Measurements from ENCODE around the gene ARL16.

Gene ARL16

DNA sequence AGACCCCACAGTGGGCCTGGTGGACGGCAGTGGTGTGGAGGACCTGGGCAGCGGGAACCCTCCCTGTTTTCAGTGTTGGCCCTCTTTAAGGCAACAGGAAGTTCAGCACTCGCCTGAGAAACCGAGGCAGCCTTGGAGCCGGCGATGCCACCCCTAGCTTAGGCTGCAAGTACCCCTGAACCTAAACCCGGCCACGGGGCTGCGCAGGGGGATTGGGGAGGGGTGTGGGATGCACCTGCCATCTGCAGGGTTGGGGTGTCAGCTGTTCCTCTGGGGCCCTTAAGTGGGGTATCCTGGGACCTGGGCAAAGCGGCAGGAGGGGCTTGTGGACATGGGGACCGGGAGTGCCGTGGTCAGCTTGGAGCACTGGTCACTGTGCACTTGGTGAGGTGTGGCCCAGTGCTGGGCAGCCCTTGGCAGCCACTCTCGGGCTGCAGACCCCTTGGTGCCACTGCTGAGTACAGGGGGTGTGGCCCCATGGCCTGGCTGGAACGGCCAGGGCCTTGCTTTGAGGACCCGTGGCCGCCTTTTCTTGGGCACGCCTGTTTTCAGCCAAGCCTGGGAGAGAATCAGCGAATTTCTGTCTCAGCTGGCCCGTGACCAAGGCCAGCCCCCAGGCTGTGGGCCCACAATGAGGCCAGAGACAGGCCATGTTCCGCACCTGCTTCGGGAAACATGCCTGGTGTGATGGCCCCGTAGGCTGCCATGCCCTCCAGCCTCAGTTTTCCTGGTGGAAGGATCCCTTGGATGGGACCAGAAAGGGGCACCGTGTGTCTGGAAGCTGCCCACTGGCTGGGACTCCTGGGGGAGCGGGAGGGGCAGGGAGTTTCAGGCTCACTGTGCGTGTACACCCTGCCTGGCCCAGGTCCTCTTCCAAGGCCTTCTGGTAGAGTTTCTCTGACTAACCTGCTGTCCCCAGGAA, 24.4 kb upstream of the ARL16 start:
- H3K27ac ChIP-seq = no peak overlapping the region
- no peak for TF ChIP-seq CTCF (IDR thresholded peaks at IDR 0.05; ENCODE audit: low read depth, low read length, missing control alignments)
- no peaks in the 10 kb centered on the region for H3K27me3 ChIP-seq (replicated peaks)
- H3K4me3 ChIP-seq (ENCODE audit: low read depth, low read length) = no peak overlapping the region
- in situ Hi-C loops (cut with HindIII; ENCODE audit: low pct_ligation_motif_present, low sequenced_read_pairs) = no loop called here
- peaks cover 37% of the 10 kb centered on the region for H3K36me3 ChIP-seq (replicated peaks)
- DNase-seq = no peak

DNA sequence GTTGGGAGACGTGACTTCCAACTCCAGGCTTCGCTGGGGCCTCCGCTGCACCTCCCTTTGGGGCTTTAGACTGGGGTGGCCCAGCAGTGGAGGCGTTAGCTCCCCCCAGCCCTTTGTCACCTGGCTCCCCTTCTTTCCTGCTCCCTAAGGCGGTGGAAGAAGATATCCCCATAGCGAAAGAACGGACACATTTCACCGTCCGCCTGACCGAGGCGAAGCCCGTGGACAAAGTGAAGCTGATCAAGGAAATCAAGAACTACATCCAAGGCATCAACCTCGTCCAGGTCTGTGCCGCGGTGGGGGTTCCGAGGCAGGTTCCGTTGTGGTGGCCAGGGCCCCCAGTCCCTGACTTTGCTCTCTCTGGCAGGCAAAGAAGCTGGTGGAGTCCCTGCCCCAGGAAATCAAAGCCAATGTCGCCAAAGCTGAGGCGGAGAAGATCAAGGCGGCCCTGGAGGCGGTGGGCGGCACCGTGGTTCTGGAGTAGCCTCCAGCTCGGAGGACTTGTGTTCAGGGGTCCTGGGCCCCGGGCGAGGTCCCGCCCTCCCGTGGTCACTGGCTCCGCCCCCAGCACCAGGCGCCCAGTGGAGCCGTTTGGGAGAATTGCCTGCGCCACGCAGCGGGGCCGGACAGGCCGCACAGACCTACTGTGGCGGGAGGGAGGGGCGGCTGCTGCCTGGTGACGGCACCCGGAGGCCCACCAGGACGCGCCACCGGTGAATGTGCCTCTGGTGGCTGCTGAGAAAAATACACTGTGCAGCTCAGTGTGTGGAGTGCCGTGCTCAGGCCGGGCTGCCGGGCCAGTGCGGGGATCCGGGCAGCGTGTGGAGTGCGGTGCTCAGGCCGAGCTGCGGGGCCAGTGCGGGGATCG, 23.4 kb upstream of the ARL16 start:
- no peaks in the 10 kb centered on the region for H3K27me3 ChIP-seq (replicated peaks)
- H3K36me3 ChIP-seq (replicated peaks) = peaks cover 37% of the 10 kb centered on the region
- no peak for DNase-seq
- H3K4me3 ChIP-seq (ENCODE audit: low read depth, low read length) = no peak overlapping the region
- TF ChIP-seq CTCF (IDR thresholded peaks at IDR 0.05; ENCODE audit: low read depth, low read length, missing control alignments) = no peak
- H3K27ac ChIP-seq = no peak overlapping the region
- in situ Hi-C loops (cut with HindIII; ENCODE audit: low pct_ligation_motif_present, low sequenced_read_pairs) = no loop called here

DNA sequence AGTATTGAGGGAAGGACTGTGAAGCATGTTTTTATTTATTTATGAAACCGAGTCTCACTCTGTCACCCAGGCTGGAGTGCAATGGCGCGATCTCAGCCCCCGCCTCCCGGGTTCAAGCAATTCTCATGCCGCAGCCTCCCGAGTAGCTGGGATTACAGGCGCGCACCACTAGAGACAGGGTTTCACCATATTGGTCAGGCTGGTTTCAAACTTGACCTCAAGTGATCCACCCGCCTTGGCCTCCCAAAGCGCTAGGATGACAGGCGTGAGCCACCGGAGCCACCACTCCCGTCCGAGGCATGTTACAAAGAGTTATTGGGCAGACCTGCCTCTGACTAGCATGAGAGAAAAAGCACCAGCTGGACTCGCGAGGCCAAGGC, 22.6 kb upstream of the ARL16 start:
- Histone ChIP-seq H3K27ac (no peak overlapping the region), H3K4me3 (ENCODE audit: low read depth, low read length) (no peak overlapping the region), H3K36me3 (replicated peaks) (peaks cover 44% of the 10 kb centered on the region), H3K27me3 (replicated peaks) (no peaks in the 10 kb centered on the region)
- TF ChIP-seq CTCF (IDR thresholded peaks at IDR 0.05; ENCODE audit: low read depth, low read length, missing control alignments) = no peak
- in situ Hi-C loops (cut with HindIII; ENCODE audit: low pct_ligation_motif_present, low sequenced_read_pairs) = no loop called here
- DNase-seq = no peak

- in situ Hi-C loops (cut with HindIII; ENCODE audit: low pct_ligation_motif_present, low sequenced_read_pairs) = no loop called here
These were observed 22.1 kb upstream of the ARL16 start for GRCh38 chr17:81705518-81706231.

More at GRCh38 chr17:81705518-81706231, 22.1 kb upstream of the ARL16 start:
- Histone ChIP-seq H3K4me3 (ENCODE audit: low read depth, low read length) (no peak overlapping the region), H3K27me3 (replicated peaks) (no peaks in the 10 kb centered on the region), H3K27ac (no peak overlapping the region), H3K36me3 (replicated peaks) (peaks cover 49% of the 10 kb centered on the region)
- no peak for DNase-seq
- TF ChIP-seq CTCF (IDR thresholded peaks at IDR 0.05; ENCODE audit: low read depth, low read length, missing control alignments) = no peak

Measured in brain microvascular endothelial cell (primary cell).